WERI-Rb-1 (cell line): Measurements from ENCODE around the gene ANKRD44.

Experiments
- DNase-seq: peaks from one replicate; pipeline ENCODE4 v3.0.0-alpha.2; 2020
- H3K27ac ChIP-seq: fragments of 250-450 bp; sonication (Bioruptor Pico); 2 replicates; pipeline ENCODE4 v1.5.1; 2020; ENCODE audit warnings: mild to moderate bottlenecking, moderate library complexity
- H3K27me3 ChIP-seq: fragments of 250-450 bp; sonication (Bioruptor Pico); 2 replicates; pipeline ENCODE4 v1.5.1; 2021; ENCODE audit warnings: mild to moderate bottlenecking, low read depth, moderate library complexity; ENCODE audit not compliant: insufficient read depth, severe bottlenecking
- H3K36me3 ChIP-seq: fragments of 250-450 bp; sonication (Bioruptor Pico); 2 replicates; pipeline ENCODE4 v1.5.1; 2020; ENCODE audit warnings: mild to moderate bottlenecking, moderate library complexity
- H3K4me3 ChIP-seq: 2 replicates; pipeline ENCODE4 v1.5.1; 2011; ENCODE audit warnings: low read depth, mild to moderate bottlenecking, control low read depth, low read length
- H3K9me3 ChIP-seq: fragments of 250-450 bp; sonication (Bioruptor Pico); 2 replicates; pipeline ENCODE4 v1.5.1; 2021; ENCODE audit warnings: mild to moderate bottlenecking, moderate library complexity; ENCODE audit not compliant: severe bottlenecking
- CTCF ChIP-seq: IDR thresholded peaks from 2 replicates; pipeline ENCODE4 v1.5.1; 2011; ENCODE audit warnings: low read depth, mild to moderate bottlenecking, control low read depth, inconsistent platforms, low read length

The ANKRD44 gene

GRCh38 chr2:196966061-196966460 is 344.5 kb downstream of the ANKRD44 start:
- no peak overlapping the region for H3K27ac ChIP-seq
- no peak for DNase-seq
- H3K27me3 ChIP-seq: no peaks in the 10 kb centered on the region
- H3K9me3 ChIP-seq: no peaks in the 10 kb centered on the region
- no peaks in the 10 kb centered on the region for H3K36me3 ChIP-seq
- TF ChIP-seq CTCF: no peak
- no peak overlapping the region for H3K4me3 ChIP-seq

DNA sequence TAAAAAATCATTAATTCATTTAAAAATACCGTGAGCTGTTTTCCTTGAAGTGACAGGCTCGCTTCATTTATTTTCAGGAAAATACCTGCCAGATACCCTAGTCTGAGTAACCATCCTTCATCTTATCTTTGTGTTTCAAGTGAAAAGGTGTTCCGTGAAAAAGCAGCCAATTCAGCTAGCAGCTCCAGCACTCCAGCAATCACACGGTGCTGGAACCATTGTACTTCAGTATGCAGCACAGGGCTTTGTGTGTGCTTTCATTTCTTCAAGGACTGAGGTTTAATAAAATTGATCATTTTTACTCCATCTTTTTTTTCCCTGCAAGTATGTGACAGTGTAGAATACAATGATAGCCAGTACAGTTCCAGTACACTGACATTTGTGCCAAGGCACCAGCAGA is 344.9 kb downstream of the ANKRD44 start:
- Histone ChIP-seq H3K27me3 (no peaks in the 10 kb centered on the region), H3K27ac (no peak overlapping the region), H3K4me3 (no peak overlapping the region), H3K36me3 (no peaks in the 10 kb centered on the region), H3K9me3 (no peaks in the 10 kb centered on the region)
- no peak for TF ChIP-seq CTCF
- no peak for DNase-seq

- H3K36me3 ChIP-seq: no peaks in the 10 kb centered on the region
- no peak for TF ChIP-seq CTCF
- no peak for DNase-seq
Observed at GRCh38 chr2:196963961-196964360, 346.6 kb downstream of the ANKRD44 start.

DNA sequence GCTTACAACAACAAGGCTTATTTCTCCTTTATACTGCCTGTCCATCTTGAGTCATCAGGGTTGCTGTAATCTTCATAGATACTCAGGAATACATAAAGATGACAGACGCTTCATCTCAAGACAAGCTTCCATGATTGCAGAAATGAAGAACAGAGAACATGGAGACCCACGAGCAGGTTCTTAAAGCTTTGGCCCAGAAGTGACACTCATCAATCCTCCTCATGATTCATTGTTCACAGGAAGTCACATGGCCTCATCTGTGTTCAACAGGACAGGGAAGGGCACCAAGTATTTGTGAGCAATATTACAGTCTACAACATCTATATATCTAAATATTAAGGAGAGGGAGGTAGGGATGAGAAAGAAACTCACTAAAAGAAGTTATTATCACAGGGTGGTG is 347.5 kb downstream of the ANKRD44 start:
- Histone ChIP-seq H3K4me3 (no peak overlapping the region), H3K9me3 (no peaks in the 10 kb centered on the region), H3K27ac (no peak overlapping the region), H3K27me3 (no peaks in the 10 kb centered on the region), H3K36me3 (no peaks in the 10 kb centered on the region)
- no peak for TF ChIP-seq CTCF
- no peak for DNase-seq

More at GRCh38 chr2:196963961-196964360, 346.6 kb downstream of the ANKRD44 start:
- Histone ChIP-seq H3K9me3 (no peaks in the 10 kb centered on the region), H3K4me3 (no peak overlapping the region), H3K27me3 (no peaks in the 10 kb centered on the region), H3K27ac (no peak overlapping the region)

DNA sequence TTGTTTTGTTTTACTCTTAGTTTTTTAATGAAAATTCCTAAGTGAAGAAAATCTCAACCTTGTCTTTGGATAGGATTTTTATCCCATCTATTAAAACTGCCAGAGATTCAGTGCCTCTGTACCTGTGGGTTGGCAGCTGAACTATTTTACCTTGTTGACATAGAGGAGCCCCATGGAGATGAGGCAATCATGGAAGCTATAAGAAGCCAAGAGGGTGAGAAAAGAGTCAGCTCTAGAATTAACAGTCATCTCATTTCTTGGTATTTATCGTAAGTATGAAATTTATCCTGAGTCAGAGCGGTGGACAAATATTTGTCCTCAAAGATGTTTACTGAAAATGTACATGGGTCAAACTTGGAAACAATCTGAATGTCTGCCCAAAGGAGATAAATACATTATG is 348.3 kb downstream of the ANKRD44 start:
- Histone ChIP-seq H3K36me3 (no peaks in the 10 kb centered on the region), H3K27ac (no peak overlapping the region), H3K4me3 (no peak overlapping the region), H3K9me3 (no peaks in the 10 kb centered on the region), H3K27me3 (no peaks in the 10 kb centered on the region)
- DNase-seq: no peak
- TF ChIP-seq CTCF: no peak

GRCh38 chr2:196961889-196962288 is 348.7 kb downstream of the ANKRD44 start:
- Histone ChIP-seq H3K4me3 (no peak overlapping the region), H3K27ac (no peak overlapping the region), H3K27me3 (no peaks in the 10 kb centered on the region), H3K36me3 (no peaks in the 10 kb centered on the region), H3K9me3 (no peaks in the 10 kb centered on the region)
- no peak for DNase-seq
- no peak for TF ChIP-seq CTCF
